D721Med (cell line): ENCODE measurements around the gene DOHH.

ENCODE experiments used
- DNase-seq: peaks from one replicate; pipeline ENCODE4 v3.0.0; 2011; ENCODE audit warnings: low spot score; ENCODE audit not compliant: insufficient read length
- FAIRE-seq: peaks from 2 replicates; lab custom pipeline; 2011; peaks lifted over from hg19 to GRCh38; lab: Jason Lieb, UNC
- TF ChIP-seq, protein P1 (sequence below): IDR thresholded peaks from 2 replicates; pipeline ENCODE4 v1.5.1; 2012; ENCODE audit warnings: mild to moderate bottlenecking, control low read depth; ENCODE audit not compliant: insufficient read depth; ENCODE audit errors: missing control alignments

DOHH gene

DNA sequence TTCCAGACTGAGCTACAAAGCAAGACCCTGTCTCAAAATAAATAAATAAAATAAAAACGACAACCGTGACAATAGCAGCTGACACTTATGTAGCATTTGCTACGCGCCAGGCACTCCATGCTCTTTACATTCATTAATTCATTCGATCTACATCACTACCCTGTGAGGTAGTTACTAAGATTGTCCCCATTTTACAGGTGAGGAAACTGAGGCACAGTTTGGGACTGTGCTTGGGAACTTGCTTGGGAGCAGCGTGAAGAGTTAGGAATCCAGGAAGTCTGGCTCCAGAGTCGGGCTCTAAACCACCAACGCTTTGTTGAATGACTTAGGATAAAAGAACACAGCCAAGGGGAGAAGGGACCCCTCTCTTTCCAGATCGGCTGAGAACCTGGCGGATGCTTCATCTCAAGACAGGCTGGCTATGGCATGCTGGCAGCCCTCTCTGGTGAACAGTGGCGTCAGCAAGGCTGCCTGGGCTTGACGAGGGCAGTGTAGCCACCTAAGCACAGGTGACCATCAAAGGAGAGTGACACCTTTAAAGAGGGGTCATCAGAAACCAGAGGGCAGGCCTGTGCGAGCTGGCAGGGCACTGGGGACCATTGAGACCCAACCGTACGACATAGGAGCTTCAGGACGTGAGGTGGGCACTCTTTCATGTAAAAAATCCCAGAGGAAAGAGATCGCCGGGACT lies 591 bp downstream of the DOHH start:
- FAIRE-seq (no peak), DNase-seq (no peak)
- TF ChIP-seq, protein P1, sequence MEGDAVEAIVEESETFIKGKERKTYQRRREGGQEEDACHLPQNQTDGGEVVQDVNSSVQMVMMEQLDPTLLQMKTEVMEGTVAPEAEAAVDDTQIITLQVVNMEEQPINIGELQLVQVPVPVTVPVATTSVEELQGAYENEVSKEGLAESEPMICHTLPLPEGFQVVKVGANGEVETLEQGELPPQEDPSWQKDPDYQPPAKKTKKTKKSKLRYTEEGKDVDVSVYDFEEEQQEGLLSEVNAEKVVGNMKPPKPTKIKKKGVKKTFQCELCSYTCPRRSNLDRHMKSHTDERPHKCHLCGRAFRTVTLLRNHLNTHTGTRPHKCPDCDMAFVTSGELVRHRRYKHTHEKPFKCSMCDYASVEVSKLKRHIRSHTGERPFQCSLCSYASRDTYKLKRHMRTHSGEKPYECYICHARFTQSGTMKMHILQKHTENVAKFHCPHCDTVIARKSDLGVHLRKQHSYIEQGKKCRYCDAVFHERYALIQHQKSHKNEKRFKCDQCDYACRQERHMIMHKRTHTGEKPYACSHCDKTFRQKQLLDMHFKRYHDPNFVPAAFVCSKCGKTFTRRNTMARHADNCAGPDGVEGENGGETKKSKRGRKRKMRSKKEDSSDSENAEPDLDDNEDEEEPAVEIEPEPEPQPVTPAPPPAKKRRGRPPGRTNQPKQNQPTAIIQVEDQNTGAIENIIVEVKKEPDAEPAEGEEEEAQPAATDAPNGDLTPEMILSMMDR = no peak

DNA sequence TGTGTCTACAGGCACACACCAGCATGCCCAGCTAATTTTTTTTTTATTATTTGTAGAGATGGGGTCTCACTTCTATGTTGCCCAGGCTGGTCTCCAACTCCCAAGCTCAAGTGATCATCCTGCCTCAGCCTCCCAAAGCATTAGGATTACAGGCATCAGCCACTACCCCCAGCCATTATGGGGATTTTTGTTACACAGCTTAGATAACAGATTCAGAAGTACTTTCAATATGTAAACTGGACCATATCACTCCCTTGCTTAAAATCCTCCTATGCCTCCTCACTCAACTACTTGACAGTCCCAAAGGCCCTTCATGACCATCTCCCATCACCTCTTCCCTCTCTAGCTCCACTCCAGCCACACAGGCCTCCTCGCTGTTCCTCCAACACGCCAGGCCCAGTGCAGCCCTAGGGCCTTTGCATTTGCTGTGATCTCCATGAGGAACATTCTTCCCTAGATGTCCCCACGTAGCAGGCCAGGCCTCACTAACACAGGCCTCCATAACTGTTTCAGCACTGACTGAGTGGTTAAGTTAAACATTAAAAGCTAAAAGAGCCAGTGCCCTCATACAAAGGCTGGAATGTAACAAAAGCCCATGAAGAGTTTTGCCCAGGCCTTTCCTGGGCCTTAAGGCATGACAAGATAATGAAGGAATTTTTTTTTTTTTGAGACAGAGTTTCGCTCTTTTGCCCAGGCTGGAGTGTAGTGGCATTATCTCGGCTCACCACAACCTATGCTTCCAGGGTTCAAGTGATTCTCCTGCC lies 2.5 kb downstream of the DOHH start:
- TF ChIP-seq, protein P1 = no peak
- no peak for FAIRE-seq
- no peak for DNase-seq

DNA sequence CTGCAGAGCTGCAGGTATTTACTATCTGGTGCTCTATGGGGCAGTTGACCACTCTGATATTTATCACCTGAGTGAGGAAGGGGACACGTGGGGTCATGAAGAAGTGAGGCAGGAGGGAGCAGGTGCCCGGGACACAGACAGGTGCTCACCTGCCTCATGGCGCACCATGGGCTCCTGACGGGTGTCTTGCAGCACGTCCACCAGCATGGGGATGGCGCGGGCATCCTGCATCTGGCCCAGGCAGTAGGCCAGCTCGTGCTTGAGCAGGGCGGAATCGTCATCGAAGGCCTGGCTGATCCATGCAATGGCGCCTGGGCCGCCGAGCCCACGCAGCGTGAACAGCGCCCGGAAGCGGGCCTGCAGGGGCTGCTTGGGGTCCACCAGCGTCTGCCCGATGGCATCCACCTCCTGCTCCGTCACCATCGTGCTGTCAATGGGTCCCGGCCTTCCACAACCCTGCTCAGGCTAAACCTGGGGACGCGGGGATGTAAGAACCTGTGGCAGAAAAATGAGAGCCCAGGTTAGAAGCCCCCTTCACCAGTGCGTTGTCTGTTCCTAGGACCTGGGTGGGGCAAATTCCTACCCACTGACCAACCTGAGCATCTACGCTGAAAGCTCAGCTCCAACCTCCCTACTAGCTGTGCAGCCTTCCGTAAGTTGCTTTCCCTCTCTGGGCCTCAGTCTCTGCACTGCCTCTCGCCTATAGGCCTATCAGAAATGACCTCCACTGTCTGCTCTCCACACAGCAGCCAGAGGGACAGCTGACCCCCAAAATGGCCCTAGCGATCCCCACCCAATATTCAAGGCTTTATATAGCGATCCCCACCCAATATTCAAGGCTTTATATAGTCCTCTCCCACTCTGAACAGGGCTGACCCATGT lies 3.8 kb downstream of the DOHH start:
- TF ChIP-seq, protein P1 = no peak
- FAIRE-seq = no peak
- no peak for DNase-seq

DNA sequence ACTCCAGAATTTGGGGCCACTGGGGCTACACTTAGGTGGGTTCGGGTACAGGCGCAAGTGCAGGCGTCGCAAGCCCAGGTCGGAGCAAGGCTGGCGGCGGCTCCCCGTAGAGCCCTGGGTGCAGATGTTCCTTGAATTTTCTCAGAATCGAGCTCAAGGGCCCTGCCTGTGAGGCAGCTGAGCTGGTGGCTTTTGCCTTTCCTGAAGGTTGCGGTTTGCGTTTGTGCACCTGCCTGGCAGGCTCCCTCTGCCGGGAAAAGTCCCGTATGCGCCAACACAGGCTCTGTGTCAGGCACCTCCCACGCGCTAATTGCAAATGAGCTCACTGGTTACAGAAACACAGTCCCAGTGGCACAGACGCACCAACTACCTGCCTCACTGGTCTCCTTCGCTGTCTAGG lies 5.9 kb downstream of the DOHH start:
- DNase-seq (no peak), FAIRE-seq (no peak)
- TF ChIP-seq, protein P1 = no peak

DNA sequence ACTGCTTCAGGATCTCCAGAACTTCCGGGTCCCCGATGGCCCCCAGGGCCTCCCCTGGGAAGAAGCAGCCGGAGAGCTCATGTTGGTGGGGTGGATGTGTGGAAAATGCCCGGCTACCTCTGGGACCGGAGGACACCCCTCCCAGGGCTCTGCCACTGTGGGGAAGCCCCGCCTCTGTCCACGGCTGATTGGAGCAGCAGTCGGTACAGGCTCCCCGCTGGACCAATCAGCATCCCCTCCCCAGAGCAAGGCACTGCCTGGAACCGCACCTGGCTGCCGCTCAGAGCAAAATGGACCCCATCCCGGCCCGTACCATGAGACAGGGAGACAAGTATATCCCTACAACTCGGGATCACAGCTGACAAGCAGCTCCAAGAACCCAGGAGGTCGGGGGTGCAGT lies 6.4 kb downstream of the DOHH start:
- peak; percentile 70 for DNase-seq
- no peak for FAIRE-seq

DNA sequence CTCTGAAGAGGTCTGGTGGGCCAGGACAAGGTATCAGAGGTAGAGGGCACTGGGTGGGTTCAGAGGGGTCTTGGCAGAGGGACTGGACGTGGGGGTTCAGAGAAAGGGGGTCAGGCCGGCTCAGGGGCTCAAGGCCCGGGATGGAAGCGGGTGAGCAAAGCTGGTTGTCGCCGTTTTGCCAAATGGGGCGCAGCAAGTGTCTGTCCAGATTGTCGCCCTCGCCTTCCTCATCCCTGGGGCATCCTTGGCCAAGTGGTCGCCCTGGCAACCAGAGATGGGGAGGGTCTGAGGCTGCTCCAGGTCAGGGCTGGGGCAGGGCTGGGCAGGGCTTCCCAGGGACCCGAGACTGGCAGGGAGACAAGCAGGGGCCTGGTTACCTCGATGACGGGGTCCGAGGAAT lies 6.8 kb downstream of the DOHH start:
- TF ChIP-seq, protein P1 = no peak
- FAIRE-seq = no peak
- no peak for DNase-seq

More for the DNA sequence above, 6.4 kb downstream of the DOHH start:
- TF ChIP-seq, protein P1 = no peak
